Left lung (tissue), 10 donors: ENCODE data around the gene HLF. TPM values are rescaled to one million over a fixed set of nuclear protein-coding genes. Genes with fewer than 3 reads are reported as not detected.

Experiments used
- ATAC-seq: fragments of 200-7000 bp; cut with Tn5 transposase; one replicate; pipeline ENCODE4 v1.9.1; 2020; ENCODE audit warnings: moderate library complexity
- DNase-seq, 4 donors: peaks; one replicate each; pipeline ENCODE4 v3.0.0-alpha.2; 2013 to 2020
- H3K27ac ChIP-seq, 2 donors: fragments of 200-600 bp; sonication (generic) in 1 of 2; one replicate each; pipeline versions ENCODE4 v1.5.0 to v1.8.0; 2020 to 2021
- H3K27me3 ChIP-seq, 2 donors: fragments of 200-600 bp; sonication (generic) in 1 of 2; one replicate each; pipeline versions ENCODE4 v1.5.0 to v1.8.0; 2020 to 2021
- H3K36me3 ChIP-seq, 2 donors: fragments of 200-600 bp; sonication (generic) in 1 of 2; one replicate each; pipeline versions ENCODE4 v1.5.0 to v1.8.0; 2020 to 2021
- H3K4me1 ChIP-seq, 2 donors: fragments of 200-600 bp; one replicate each; pipeline ENCODE4 v1.8.0; 2021
- H3K4me3 ChIP-seq, 2 donors: fragments of 200-600 bp; sonication (generic) in 1 of 2; one replicate each; pipeline versions ENCODE4 v1.5.0 to v1.8.0; 2020 to 2021; ENCODE audit warnings: mild to moderate bottlenecking in 1 of 2
- H3K9me3 ChIP-seq, 2 donors: fragments of 200-600 bp; sonication (generic) in 1 of 2; one replicate each; pipeline versions ENCODE4 v1.5.0 to v1.8.0; 2020 to 2021
- CTCF ChIP-seq, 2 donors: fragments of 200-600 bp; sonication (generic) in 1 of 2; IDR thresholded peaks; one replicate each; pipeline versions ENCODE4 v1.5.0 to v1.8.0; 2021; ENCODE audit warnings: antibody characterized with exemption in 2 of 2
- intact Hi-C, 2 donors: fragments of 100-400 bp; cut with DNase I; formaldehyde crosslinking; loops; one replicate each; pipeline versions ENCODE4 v1.11.2 to v1.14.2; 2022
- polyA plus RNA-seq, 6 donors: library from polyadenylated mRNA; unstranded; fragments of 120-200 nt; gene quantifications; one replicate each; pipeline ENCODE4 v1.2.1, GENCODE V29; 2013; ENCODE audit not compliant: insufficient read length in 6 of 6
- total RNA-seq, 2 donors: library from RNA; stranded (reverse); fragmentation: NEBNext Ultra II Directional; extraction: Animal tissue kit (Norgen Biotek cat#: 25700); gene quantifications; one replicate each; pipeline ENCODE4 v1.2.1, GENCODE V29; 2021
- donor health status: DM: no; HTN: yes; CAD: no.
- donor health status: DM: no; HTN: no; CAD: no.

HLF gene
- total and polyA plus RNA-seq, 8 donors: 3.0 to 9.9 (median 4.8) TPM

- no peak for TF ChIP-seq CTCF (IDR thresholded peaks at IDR 0.05)
- Histone ChIP-seq H3K36me3 (no peaks in the 10 kb centered on the region), H3K4me1 (no peaks in the 10 kb centered on the region), H3K4me3 (no peak overlapping the region), H3K27me3 (no peaks in the 10 kb centered on the region), H3K9me3 (no peaks in the 10 kb centered on the region), H3K27ac (no peak overlapping the region)
- DNase-seq (no peak), ATAC-seq (no peak)
- intact Hi-C loops: no loop called here
These were observed 70.3 kb downstream of the HLF start for GRCh38 chr17:55334881-55335540.

GRCh38 chr17:55335625-55336024, 70.9 kb downstream of the HLF start:
- no peaks in the 10 kb centered on the region for H3K9me3 ChIP-seq
- no peaks in the 10 kb centered on the region for H3K36me3 ChIP-seq
- TF ChIP-seq CTCF (IDR thresholded peaks at IDR 0.05): no peak
- H3K4me3 ChIP-seq: no peak overlapping the region
- no peak for ATAC-seq
- intact Hi-C loops: no loop called here
- DNase-seq: no peak
- H3K27ac ChIP-seq: no peak overlapping the region
- no peaks in the 10 kb centered on the region for H3K27me3 ChIP-seq
- no peaks in the 10 kb centered on the region for H3K4me1 ChIP-seq

- DNase-seq (no peak), ATAC-seq (no peak)
- Histone ChIP-seq H3K4me3 (no peak overlapping the region), H3K36me3 (no peaks in the 10 kb centered on the region), H3K4me1 (no peaks in the 10 kb centered on the region), H3K9me3 (no peaks in the 10 kb centered on the region), H3K27me3 (no peaks in the 10 kb centered on the region), H3K27ac (no peak overlapping the region)
- intact Hi-C loops: no loop called here
- no peak for TF ChIP-seq CTCF (IDR thresholded peaks at IDR 0.05)
These were observed 71.7 kb downstream of the HLF start for GRCh38 chr17:55336426-55336825.

- H3K4me1 ChIP-seq: no peaks in the 10 kb centered on the region
- DNase-seq (no peak), ATAC-seq (no peak)
- H3K36me3 ChIP-seq: no peaks in the 10 kb centered on the region
- H3K9me3 ChIP-seq: no peaks in the 10 kb centered on the region
- no peak overlapping the region for H3K4me3 ChIP-seq
- H3K27ac ChIP-seq: no peak overlapping the region
- no peak for TF ChIP-seq CTCF (IDR thresholded peaks at IDR 0.05)
- intact Hi-C loops: loop anchor here in 1 of 2 donors (10.0 kb wide), 1 partner anchor 345 kb away; no protein-coding TSS in a partner anchor
- no peaks in the 10 kb centered on the region for H3K27me3 ChIP-seq
These were observed 75.4 kb downstream of the HLF start for GRCh38 chr17:55340176-55340575.

GRCh38 chr17:55340686-55341085, 75.9 kb downstream of the HLF start:
- TF ChIP-seq CTCF (IDR thresholded peaks at IDR 0.05): no peak
- Histone ChIP-seq H3K27me3 (no peaks in the 10 kb centered on the region), H3K36me3 (no peaks in the 10 kb centered on the region), H3K9me3 (no peaks in the 10 kb centered on the region), H3K27ac (no peak overlapping the region), H3K4me3 (no peak overlapping the region), H3K4me1 (no peaks in the 10 kb centered on the region)
- no peak for DNase-seq
- ATAC-seq: no peak
- intact Hi-C loops: loop anchor here in 1 of 2 donors (10.0 kb wide), 1 partner anchor 346 kb away; no protein-coding TSS in a partner anchor
